ENCODE data around the gene MAK. TPM values are rescaled to one million over a fixed set of nuclear protein-coding genes. Genes with fewer than 3 reads are reported as not detected.
"Not testable (repeated sequence)": the region's sequence is repeated elsewhere in the genome, so short reads cannot be mapped to it uniquely, and the experiment has no call there.

The MAK gene
- total and polyA plus RNA-seq, 4 donors = 1.0 to 4.6 (median 2.7) TPM

GRCh38 chr6:10874207-10874606, 35.9 kb upstream of the MAK start:
- Histone ChIP-seq H3K9ac (ENCODE audit: insufficient read depth in 1 of 2, low read length in 2 of 2) (no peak overlapping the region), H3K4me3 (no peak overlapping the region), H3K27ac (ENCODE audit: low read depth in 1 of 2, low read length in 1 of 2) (no peak overlapping the region), H3K4me1 (ENCODE audit: control insufficient read depth in 5 of 5, insufficient read depth in 5 of 5, low read length in 5 of 5) (peaks cover 0 to 2% (median 0%) of the 10 kb centered on the region in 5 donors), H3K36me3 (ENCODE audit: control insufficient read depth in 4 of 4, insufficient read depth in 4 of 4, low read length in 4 of 4) (no peaks in the 10 kb centered on the region), H3K9me3 (ENCODE audit: control insufficient read depth in 4 of 4, insufficient read depth in 3 of 4, low read length in 3 of 4) (peaks cover 0 to 3% (median 0%) of the 10 kb centered on the region in 4 donors), H3K27me3 (ENCODE audit: control insufficient read depth in 3 of 3, insufficient read depth in 3 of 3, low read length in 2 of 3) (peaks cover 0 to 10% (median under 1%) of the 10 kb centered on the region in 3 donors)
- TF ChIP-seq, protein P1, sequence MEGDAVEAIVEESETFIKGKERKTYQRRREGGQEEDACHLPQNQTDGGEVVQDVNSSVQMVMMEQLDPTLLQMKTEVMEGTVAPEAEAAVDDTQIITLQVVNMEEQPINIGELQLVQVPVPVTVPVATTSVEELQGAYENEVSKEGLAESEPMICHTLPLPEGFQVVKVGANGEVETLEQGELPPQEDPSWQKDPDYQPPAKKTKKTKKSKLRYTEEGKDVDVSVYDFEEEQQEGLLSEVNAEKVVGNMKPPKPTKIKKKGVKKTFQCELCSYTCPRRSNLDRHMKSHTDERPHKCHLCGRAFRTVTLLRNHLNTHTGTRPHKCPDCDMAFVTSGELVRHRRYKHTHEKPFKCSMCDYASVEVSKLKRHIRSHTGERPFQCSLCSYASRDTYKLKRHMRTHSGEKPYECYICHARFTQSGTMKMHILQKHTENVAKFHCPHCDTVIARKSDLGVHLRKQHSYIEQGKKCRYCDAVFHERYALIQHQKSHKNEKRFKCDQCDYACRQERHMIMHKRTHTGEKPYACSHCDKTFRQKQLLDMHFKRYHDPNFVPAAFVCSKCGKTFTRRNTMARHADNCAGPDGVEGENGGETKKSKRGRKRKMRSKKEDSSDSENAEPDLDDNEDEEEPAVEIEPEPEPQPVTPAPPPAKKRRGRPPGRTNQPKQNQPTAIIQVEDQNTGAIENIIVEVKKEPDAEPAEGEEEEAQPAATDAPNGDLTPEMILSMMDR (IDR thresholded peaks at IDR 0.05; ENCODE audit: control extremely low read depth, extremely low read depth) = no peak
- no peak for DNase-seq
- no peak for ATAC-seq (ENCODE audit: insufficient read depth, low FRiP score)
- 88 to 93% methylated on average over 6 of the region's 6 CpGs for WGBS, 2 donors

DNA sequence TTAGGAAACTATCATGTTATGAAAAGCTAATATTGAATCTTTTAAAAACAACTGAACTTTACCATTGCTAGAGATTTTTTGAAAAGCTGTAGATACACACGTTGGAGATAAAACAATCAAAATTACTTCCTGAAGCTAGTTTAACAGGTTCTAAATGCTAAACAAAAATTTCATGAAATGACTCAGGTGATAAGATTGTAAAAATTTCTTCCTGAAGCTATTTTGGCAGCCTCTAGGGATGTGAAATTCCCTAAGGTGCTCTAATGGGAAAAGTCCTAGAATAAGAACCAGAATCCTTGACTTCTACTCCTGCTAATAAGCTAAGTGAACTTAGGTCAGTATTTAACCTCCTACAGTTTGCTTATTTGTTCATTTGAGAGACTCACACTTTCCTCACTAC, 35.0 kb upstream of the MAK start:
- TF ChIP-seq, protein P1 (IDR thresholded peaks at IDR 0.05; ENCODE audit: control extremely low read depth, extremely low read depth) = no peak
- DNase-seq = no peak
- H3K36me3 ChIP-seq (ENCODE audit: control insufficient read depth in 4 of 4, insufficient read depth in 4 of 4, low read length in 4 of 4) = no peaks in the 10 kb centered on the region

GRCh38 chr6:10867952-10868351, 29.6 kb upstream of the MAK start:
- no peak for ATAC-seq (ENCODE audit: insufficient read depth, low FRiP score)

More for the DNA sequence above, 35.0 kb upstream of the MAK start:
- no peak for ATAC-seq (ENCODE audit: insufficient read depth, low FRiP score)
- Histone ChIP-seq H3K4me1 (ENCODE audit: control insufficient read depth in 5 of 5, insufficient read depth in 5 of 5, low read length in 5 of 5) (peaks cover 0 to 2% (median 0%) of the 10 kb centered on the region in 5 donors), H3K27ac (ENCODE audit: low read depth in 1 of 2, low read length in 1 of 2) (no peak overlapping the region), H3K9ac (ENCODE audit: insufficient read depth in 1 of 2, low read length in 2 of 2) (no peak overlapping the region), H3K9me3 (ENCODE audit: control insufficient read depth in 4 of 4, insufficient read depth in 3 of 4, low read length in 3 of 4) (peaks cover 0 to 3% (median 0%) of the 10 kb centered on the region in 4 donors), H3K4me3 (no peak overlapping the region), H3K27me3 (ENCODE audit: control insufficient read depth in 3 of 3, insufficient read depth in 3 of 3, low read length in 2 of 3) (peaks cover 0 to 6% (median 0%) of the 10 kb centered on the region in 3 donors)
- 33 to 51% methylated on average over 1 of the region's 1 CpG for WGBS, 2 donors

DNA sequence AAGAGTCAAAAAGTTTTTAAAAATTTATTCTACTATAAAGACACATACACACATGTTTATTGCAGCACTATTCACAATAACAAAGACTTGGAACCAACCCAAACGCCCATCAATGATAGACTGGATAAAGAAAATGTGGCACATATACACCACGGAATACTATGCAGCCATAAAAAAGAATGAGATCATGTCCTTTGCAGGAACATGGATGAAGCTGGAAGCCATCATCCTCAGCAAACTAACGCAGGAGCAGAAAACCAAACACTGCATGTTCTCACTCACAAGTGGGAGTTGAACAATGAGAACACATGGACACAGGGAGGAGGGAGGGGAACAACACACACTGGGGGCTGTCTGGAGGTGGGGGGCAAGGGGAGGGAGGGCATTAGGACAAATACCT, 28.4 kb upstream of the MAK start:
- H3K27ac ChIP-seq (ENCODE audit: low read depth in 1 of 2, low read length in 1 of 2); ATAC-seq (ENCODE audit: insufficient read depth, low FRiP score); DNase-seq; H3K9me3 ChIP-seq (ENCODE audit: control insufficient read depth in 4 of 4, insufficient read depth in 3 of 4, low read length in 3 of 4); H3K36me3 ChIP-seq (ENCODE audit: control insufficient read depth in 4 of 4, insufficient read depth in 4 of 4, low read length in 4 of 4); H3K4me3 ChIP-seq; H3K9ac ChIP-seq (ENCODE audit: insufficient read depth in 1 of 2, low read length in 2 of 2); H3K4me1 ChIP-seq (ENCODE audit: control insufficient read depth in 5 of 5, insufficient read depth in 5 of 5, low read length in 5 of 5); H3K27me3 ChIP-seq (ENCODE audit: control insufficient read depth in 3 of 3, insufficient read depth in 3 of 3, low read length in 2 of 3): not testable (repeated sequence)
- WGBS, 2 donors = 89 to 91% methylated on average over 3 of the region's 3 CpGs

More at GRCh38 chr6:10867952-10868351, 29.6 kb upstream of the MAK start:
- no peaks in the 10 kb centered on the region for H3K36me3 ChIP-seq (ENCODE audit: control insufficient read depth in 4 of 4, insufficient read depth in 4 of 4, low read length in 4 of 4)
- WGBS, 2 donors = 85 to 94% methylated on average over 3 of the region's 3 CpGs
- H3K9me3 ChIP-seq (ENCODE audit: control insufficient read depth in 4 of 4, insufficient read depth in 3 of 4, low read length in 3 of 4) = no peaks in the 10 kb centered on the region
- DNase-seq = no peak
- H3K27me3 ChIP-seq (ENCODE audit: control insufficient read depth in 3 of 3, insufficient read depth in 3 of 3, low read length in 2 of 3) = no peaks in the 10 kb centered on the region
- TF ChIP-seq, protein P1 (IDR thresholded peaks at IDR 0.05; ENCODE audit: control extremely low read depth, extremely low read depth) = no peak
- no peak overlapping the region for H3K27ac ChIP-seq (ENCODE audit: low read depth in 1 of 2, low read length in 1 of 2)
- no peak overlapping the region for H3K4me3 ChIP-seq
- no peak overlapping the region for H3K9ac ChIP-seq (ENCODE audit: insufficient read depth in 1 of 2, low read length in 2 of 2)
- peaks cover 0 to 1% (median 0%) of the 10 kb centered on the region in 5 donors for H3K4me1 ChIP-seq (ENCODE audit: control insufficient read depth in 5 of 5, insufficient read depth in 5 of 5, low read length in 5 of 5)

- not testable (repeated sequence) for H3K9me3 ChIP-seq (ENCODE audit: control insufficient read depth in 4 of 4, insufficient read depth in 3 of 4, low read length in 3 of 4)
- WGBS, 2 donors = 96 to 97% methylated on average over 7 of the region's 7 CpGs
Measured at GRCh38 chr6:10863031-10863430, 24.7 kb upstream of the MAK start.

More at GRCh38 chr6:10863031-10863430, 24.7 kb upstream of the MAK start:
- not testable (repeated sequence) for H3K4me1 ChIP-seq (ENCODE audit: control insufficient read depth in 5 of 5, insufficient read depth in 5 of 5, low read length in 5 of 5); H3K36me3 ChIP-seq (ENCODE audit: control insufficient read depth in 4 of 4, insufficient read depth in 4 of 4, low read length in 4 of 4); H3K4me3 ChIP-seq; H3K27me3 ChIP-seq (ENCODE audit: control insufficient read depth in 3 of 3, insufficient read depth in 3 of 3, low read length in 2 of 3); ATAC-seq (ENCODE audit: insufficient read depth, low FRiP score); DNase-seq; H3K9ac ChIP-seq (ENCODE audit: insufficient read depth in 1 of 2, low read length in 2 of 2); H3K27ac ChIP-seq (ENCODE audit: low read depth in 1 of 2, low read length in 1 of 2)
